ENCODE data around the gene MAP7D3. TPM values are rescaled to one million over a fixed set of nuclear protein-coding genes. Genes with fewer than 3 reads are reported as not detected.
"Not testable (repeated sequence)": the region's sequence is repeated elsewhere in the genome, so short reads cannot be mapped to it uniquely, and the experiment has no call there.

MAP7D3 gene
- total RNA-seq, 1 donor from 2014 or later, result 1.2 TPM

DNA sequence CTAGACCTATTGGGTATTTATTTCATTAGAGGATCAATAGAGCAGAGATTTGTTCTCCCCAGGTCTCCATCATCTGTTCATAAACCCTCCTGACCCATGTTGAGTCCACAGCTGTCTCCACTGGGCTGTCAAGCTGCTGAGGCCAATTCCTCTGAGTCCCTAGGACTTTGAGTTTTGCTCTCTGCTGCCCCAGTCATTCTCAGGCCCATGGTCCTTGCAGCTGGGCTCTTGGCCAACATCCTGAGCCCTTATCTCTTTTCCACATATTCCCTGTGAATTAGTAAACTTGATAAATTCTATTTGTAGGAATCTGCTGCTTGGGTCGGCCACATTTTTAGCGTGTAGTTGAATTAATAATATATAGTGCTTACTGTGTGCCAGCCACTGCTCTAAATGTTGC is 62.0 kb downstream of the MAP7D3 start:
- FAIRE-seq, result no peak
- DNase-seq (ENCODE audit: low spot score in 2 of 2), result no peak

- DNase-seq (ENCODE audit: low spot score in 2 of 2) (no peak), FAIRE-seq (no peak)
Observed at GRCh38 chrX:136186023-136186413, 65.2 kb downstream of the MAP7D3 start.

GRCh38 chrX:136185401-136186022 is 65.7 kb downstream of the MAP7D3 start:
- DNase-seq (ENCODE audit: low spot score in 2 of 2) (no peak), FAIRE-seq (no peak)

GRCh38 chrX:136183917-136184316 is 67.3 kb downstream of the MAP7D3 start:
- FAIRE-seq (no peak), DNase-seq (ENCODE audit: low spot score in 2 of 2) (no peak)

- peak; percentile 6 for FAIRE-seq
Observed at GRCh38 chrX:136183172-136183571, 68.0 kb downstream of the MAP7D3 start.

GRCh38 chrX:136182414-136182813 is 68.8 kb downstream of the MAP7D3 start:
- DNase-seq (ENCODE audit: low spot score in 2 of 2), result no peak

More at GRCh38 chrX:136183172-136183571, 68.0 kb downstream of the MAP7D3 start:
- DNase-seq (ENCODE audit: low spot score in 2 of 2), result no peak

DNA sequence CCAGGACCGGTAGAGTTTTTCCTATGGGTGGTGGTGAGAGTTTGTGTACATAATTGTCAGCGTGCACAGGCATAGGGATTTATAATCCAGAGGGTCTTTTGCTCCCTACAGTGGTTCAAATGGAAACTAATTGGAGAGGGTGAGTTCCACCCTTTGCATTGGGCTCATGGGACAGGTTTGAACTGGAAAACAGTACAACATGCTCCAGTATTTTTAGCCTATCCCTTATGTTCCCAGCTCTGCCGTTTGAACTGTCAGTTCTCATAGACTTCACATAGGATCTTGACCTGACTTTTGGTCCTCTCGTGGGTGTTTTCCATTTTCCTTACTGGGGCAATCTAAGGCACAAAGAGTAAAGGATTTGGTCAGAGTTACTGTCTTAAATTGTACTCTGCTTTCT is 72.1 kb downstream of the MAP7D3 start:
- no peak for FAIRE-seq

More at GRCh38 chrX:136182414-136182813, 68.8 kb downstream of the MAP7D3 start:
- FAIRE-seq, result no peak

DNA sequence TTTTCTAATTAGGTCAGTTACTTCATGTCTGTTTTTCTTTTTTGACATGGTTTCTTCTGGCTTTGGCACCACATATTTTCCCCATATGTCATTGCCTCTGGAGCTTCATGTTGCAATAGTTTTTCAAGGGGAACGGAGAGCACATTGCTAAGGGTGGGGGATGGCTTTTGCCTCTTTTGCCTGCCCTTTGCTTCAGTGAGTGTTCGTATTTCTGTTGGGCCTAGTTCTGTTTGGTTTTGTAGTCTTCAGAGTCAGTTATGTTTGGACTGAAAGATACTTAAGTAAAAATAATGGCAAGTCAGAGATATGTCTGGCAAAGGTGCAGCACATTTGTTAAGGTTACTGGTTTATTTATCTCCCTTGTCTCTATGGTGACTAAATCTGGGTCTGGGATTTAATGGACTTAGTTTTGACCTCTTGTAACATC is 74.8 kb downstream of the MAP7D3 start:
- no peak for FAIRE-seq
- DNase-seq (ENCODE audit: low spot score in 2 of 2), result no peak

More for the DNA sequence above, 72.1 kb downstream of the MAP7D3 start:
- no peak for DNase-seq (ENCODE audit: low spot score in 2 of 2)

- FAIRE-seq (no peak), DNase-seq (ENCODE audit: low spot score in 2 of 2) (no peak)
Observed at GRCh38 chrX:136171420-136171819, 79.8 kb downstream of the MAP7D3 start.

DNA sequence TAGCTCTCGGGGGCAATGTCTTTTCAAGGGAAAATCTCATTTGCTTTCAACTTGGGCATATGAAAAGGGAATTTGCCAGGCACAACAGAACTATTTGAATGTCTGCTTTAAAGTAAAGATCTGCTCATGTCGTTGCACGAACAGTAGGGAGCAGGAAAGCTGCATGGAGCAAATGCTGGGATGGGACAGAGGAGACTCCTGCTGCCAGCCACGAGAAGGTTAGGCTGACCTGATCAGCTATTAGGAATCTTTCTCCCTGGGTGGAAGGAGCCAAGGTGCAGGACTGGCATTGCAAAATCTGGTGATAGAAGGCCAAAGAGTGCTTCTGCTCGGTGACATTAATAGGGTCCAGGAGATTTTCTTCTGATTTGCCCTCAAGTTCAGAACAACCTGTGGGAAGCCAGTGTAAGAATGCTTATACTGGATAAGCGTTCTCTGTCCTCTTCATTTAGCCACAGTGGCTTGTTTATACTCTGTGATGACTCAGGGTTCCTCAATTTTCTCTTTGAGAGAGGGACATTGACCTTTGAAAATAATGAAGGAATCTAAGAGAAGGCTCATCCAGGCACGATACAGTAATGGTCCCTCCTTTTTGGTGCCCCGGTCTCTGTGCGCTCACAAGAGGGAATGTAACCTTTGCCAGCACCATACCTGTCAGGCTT is 80.9 kb downstream of the MAP7D3 start:
- FAIRE-seq, result no peak
- DNase-seq (ENCODE audit: low spot score in 2 of 2), result no peak

GRCh38 chrX:136168929-136169735 is 82.1 kb downstream of the MAP7D3 start:
- FAIRE-seq (no peak), DNase-seq (ENCODE audit: low spot score in 2 of 2) (peak in 1 of 2 donors; percentile 34)

- not testable (repeated sequence) for DNase-seq (ENCODE audit: low spot score in 2 of 2); FAIRE-seq
Observed at GRCh38 chrX:136167989-136168388, 83.2 kb downstream of the MAP7D3 start.

DNA sequence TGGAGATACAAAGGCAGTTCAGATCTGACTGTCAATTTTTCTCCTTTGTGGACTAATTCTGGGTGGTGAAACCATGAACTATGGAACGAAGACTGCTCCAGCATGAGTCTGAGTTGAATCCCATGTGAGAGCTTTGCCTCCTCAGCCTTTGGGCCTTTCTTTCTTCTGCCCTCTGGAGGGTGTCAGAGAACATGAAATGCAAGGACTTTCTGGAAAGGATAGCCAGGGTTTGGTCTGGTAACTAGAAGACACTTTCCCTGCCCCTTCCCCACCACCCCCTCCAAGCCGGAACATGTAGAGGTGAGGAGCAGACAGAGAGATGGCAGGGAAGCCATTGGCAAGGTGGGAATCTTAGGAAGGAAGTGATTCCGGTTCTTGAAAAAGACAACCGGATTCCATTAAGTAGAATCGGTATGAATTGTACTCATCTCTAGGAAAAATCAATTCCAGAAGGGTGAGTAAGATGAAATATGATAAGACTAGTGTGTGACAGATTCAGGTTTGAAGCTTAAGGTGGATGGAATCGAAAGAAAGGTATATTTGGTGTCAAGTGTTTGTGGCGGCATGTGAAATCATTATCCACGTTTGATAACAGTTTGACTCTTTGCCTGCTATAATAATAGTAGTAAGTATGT is 84.9 kb downstream of the MAP7D3 start:
- FAIRE-seq, result no peak

DNA sequence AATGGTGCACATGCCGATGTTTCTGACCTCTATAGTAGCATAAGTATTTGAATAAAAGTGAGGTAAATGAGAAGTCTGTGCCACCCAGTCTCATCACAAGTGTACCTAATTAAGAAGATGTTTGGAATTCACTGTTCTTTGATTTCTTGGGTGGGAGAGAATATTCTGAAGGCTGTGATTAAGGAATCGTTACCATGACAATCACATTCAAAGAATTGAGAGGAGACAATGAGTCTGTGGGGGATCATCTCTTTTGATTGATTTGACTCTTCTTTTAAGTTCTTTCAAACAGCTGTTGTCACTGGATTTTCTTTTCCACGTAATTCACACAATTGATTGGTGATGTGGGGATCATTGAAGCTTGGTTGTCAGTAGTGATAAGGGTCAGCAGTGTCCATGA is 85.8 kb downstream of the MAP7D3 start:
- FAIRE-seq (no peak), DNase-seq (ENCODE audit: low spot score in 2 of 2) (no peak)

More for the DNA sequence above, 84.9 kb downstream of the MAP7D3 start:
- DNase-seq (ENCODE audit: low spot score in 2 of 2), result no peak

DNA sequence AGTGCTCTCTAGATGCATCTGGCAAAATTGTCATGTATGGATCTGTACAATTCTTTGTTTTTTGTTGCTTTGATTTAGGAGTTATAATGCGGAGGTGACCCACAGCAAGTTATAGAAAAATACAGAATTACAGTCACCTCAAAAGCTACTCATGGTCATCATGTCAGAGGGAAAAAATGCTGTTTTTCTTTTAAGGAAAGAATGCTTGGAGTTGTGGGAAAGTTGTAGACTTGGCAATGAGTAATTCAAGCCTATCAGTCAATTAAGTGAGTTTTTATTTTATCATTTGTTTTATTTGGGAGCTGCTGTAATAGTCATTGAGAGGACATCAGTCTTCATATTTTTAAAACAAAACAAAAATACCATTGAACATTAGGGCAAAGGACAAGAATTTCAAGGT is 87.5 kb downstream of the MAP7D3 start:
- FAIRE-seq (no peak), DNase-seq (ENCODE audit: low spot score in 2 of 2) (no peak)

Other genes with a start within 250 kb of the MAP7D3 start
- gene FHL1, start 103.9 kb downstream of the MAP7D3 start, total RNA-seq, result 90.1 TPM
- gene ADGRG4, start 49.6 kb upstream of the MAP7D3 start, total RNA-seq, result not detected
- 1.6 TPM for gene BRS3, start 236.5 kb upstream of the MAP7D3 start, total RNA-seq
- gene HTATSF1, start 246.2 kb upstream of the MAP7D3 start, total RNA-seq, result 68.5 TPM

Data from frontal cortex (tissue), 4 donors.